ENCODE data around the gene CPD.
"Not testable (repeated sequence)": the region's sequence is repeated elsewhere in the genome, so short reads cannot be mapped to it uniquely, and the experiment has no call there.

The CPD gene

DNA sequence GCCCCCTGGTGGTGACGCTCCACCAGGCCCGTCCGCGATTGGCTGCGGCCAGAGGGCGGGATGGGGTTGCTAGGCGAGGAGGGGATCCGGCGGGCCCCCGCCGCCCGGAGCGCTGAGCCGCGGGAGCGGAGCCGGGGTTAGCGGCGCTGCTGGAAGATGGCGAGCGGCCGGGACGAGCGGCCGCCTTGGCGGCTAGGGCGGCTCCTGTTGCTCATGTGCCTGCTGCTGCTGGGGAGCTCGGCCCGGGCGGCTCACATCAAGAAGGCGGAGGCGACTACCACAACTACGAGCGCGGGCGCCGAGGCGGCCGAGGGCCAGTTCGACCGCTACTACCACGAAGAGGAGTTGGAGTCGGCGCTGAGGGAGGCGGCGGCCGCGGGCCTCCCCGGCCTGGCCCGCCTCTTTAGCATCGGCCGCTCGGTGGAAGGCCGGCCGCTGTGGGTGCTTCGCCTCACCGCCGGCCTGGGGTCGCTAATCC lies at the start of gene CPD:
Gene CPD (plus strand): TSS at position 103 of the 478 bp plus-strand sequence. CDS start 54 bp downstream, at position 157.
- peak; percentile 98 for DNase-seq

DNA sequence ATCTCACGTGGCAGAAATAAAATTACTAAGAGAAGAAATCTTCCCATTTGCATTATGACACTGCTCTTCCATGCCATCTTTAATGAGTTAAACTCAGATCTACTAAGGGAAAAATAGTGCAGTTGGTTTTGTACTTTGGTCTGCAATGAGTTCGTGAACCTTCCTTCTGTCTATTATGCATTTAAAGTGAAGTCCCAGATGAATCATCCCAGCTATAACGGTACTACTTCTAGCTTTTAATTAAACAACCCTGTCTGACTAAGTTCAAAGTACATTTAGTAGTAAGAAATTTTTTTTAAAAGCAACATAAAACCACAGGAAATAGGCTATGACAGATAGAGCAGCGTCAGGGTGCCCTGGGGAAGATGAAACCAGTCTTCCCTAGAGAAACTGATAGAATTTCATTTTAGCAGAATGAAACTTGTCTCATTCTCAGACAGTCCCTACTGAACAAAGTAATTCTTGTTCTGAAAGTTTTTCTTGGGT lies 46.6 kb upstream of the CPD start:
- peak; percentile 60 for DNase-seq

DNA sequence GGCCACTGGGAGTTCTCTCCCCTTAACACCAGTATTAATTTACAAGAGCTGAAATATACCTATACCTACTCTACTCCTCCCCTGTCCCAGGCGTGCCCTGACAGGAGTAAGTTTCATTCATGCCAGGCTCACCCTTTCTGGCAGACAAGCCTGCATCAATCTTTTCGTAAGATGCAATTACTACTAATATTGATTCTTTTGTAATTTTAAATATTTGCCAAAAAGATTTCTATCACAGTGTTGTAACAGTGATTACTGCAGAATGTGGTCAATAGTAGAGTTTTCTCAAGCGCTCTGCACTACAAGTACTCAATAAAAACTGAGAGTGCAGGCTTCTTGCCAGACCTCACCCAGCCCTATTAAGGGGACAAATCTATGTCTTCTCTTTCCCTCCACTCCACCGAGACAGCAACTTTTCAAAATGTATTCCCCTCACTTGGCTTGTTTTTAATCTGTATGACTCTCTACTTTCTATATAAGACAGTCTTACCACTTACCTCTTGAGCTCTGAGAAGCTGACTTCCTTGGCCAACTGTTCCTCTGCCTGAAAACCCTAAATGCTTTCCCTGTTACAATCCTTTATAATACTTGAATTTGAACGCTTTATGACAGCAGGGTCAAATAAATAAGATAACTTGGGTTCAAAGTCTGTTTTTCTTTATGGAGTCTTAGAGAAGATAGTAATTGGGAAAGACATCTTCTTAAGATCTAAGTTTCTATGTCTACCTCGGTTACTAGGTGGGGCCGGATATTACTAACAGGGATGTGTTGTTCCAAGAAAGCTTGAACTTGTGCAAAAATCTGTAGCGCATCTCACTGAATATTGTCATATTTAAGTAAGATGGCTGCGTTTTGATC lies 45.0 kb upstream of the CPD start, which contains the start of gene TMIGD1:
Gene TMIGD1 (minus strand): TSS at position 555 of the 858 bp plus-strand sequence. CDS start 1,924 bp downstream, outside the sequence.
- no peak for DNase-seq

DNA sequence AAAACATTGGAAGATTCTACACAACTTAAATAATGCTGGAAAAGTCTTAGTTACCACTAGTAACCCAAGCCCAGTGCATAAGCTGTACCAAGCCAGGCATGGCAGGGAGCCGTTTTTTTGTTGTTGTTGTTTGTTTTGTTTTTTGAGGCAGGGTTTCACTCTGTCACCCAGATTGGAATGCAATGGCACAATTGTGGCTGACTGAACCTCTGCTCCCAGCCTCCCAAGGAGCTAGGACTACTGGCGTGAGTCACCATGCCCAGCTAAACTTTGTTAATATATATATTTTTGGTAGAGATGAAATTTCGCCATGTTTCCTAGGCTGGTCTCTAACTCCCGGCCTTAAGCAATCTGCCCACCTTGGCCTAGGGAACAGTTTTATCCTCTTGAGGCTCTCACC lies 44.3 kb upstream of the CPD start:
- DNase-seq: no peak

DNA sequence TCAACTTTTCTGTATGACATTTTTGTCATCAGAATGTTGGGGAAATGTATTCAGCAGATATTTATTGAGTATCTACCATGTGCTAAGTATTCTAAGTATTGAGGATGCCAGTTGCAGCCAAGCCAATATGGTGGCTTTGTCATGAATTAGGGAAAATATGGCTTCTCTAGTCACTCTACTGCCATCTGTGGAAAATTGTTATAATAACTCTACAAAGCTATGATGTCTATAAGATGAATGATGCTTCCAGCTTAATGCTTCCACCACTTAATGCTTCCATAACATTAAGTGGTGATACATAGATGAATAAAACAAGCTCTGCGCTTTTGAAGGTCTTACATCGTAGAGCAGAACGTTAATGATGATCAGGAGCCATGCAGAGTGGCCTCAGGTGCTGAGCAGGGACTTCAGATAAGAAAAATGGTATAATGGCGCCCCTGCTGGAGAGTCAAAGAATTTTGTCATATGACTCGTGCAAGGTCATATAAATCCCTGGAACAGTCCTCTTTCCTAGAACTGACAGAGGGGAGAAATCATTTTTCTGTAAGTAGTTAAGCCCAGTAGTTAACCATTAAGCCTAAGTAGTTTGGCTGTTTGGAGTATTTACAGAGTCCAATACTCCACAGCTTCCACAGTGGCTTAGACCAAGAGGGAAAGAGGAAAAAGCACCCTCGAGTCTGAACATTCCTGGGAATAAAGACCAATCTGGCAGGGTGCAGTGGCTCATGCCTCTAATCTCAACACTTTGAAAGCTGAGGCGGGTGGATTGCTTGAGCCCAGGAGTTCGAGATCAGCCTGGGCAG lies 42.2 kb upstream of the CPD start:
- peak; percentile 58 for DNase-seq

DNA sequence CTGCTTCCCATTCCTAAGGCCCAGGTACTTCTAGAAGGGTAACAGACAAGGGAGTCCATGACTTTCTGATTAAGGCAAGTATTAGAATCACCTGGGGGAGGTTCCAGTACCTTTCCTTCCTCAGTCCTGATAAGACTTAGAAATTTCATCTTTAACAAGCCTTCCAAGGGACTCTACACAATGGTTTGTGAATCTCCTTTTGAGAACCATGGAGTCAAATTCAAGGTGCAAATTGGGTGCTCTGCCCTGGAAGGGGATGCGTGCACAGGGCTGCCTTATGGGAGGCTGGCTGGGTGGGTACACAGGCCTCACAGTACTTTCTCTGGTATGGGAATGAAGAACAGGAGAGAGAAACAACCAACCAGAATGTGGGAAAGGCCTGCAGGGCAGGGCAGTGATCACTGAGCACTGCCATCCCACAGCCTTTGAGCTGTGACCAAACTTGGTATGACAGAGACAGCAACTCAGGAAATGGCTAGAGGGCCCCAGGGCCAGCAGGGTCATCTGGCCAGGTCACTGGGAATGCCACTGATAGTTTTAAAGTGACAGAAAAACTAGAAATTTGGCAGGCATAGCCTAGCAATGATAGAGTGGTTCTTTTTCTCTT lies 41.2 kb upstream of the CPD start:
- no peak for DNase-seq

GRCh38 chr17:30339086-30339485 lies 39.6 kb upstream of the CPD start:
- DNase-seq: no peak

DNA sequence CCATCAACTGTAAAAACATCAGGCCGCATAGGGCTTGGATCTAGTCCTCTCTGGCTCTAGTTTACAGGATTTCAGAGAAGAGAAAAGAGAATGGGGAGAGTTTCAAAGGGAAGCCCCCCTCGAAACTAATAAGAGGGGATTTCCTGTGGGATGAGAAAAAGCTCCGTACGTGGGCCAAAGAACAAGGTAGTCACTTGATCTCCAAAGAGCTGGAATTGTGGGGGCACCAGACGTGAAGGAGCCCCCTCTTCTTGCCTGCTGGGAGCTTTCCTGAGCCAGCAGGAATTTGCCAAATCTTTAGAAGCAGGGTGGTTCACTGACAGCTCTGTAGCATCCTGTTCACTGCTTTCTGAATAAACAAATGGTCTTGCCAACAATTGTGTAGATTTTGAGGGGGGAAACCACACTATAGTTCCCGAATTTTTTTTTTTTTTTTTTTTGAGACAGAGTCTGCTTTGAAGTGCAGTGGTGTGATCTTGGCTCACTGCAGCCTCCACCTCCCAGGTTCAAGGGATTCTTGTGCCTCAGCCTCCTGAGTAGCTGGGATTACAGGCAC lies 37.8 kb upstream of the CPD start:
- no peak for DNase-seq

DNA sequence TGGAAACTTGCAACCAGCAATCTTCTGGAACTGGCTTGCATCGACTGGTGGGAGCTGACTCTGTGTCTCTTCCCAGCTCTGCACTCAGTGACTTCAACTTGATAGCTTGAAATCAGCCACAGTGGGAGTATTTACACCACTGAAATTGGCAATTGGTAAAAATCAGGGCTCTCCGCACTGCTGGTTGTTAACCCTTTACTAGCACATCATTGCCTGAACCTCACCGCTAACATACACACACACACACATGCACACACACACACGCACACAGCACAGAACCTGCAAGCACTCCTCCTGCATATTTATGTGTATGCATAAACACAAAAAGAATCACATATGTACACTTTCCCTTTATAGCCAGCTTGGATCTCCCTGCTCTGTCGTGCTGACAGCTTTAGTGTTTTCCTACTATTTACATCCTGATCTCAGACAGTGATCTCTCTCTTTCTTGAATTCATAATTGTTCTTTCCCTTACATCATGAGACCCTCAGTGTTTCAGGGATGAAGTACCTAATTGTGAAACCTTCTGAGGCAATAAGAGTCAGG lies 37.0 kb upstream of the CPD start:
- no peak for DNase-seq

DNA sequence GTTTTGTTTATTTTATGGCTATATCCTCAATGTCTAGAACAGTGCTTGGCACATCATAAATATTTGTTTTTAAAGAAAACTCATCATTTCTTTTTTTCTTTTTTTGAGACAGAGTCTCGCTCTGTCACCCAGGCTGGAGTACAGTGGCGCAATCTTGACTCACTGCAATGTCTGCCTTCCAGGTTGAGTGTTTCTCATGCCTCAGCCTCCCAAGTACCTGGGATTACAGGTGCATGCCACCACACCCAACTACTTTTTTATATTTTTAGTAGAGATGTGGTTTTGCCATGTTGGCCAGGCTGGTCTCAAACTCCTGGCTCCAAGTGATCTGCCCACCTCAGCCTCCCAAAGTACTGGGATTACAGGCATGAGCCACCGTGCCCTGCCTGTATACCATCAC lies 35.5 kb upstream of the CPD start:
- not testable (repeated sequence) for DNase-seq

- DNase-seq: no peak
Measured at GRCh38 chr17:30343796-30344195, 34.9 kb upstream of the CPD start.

DNA sequence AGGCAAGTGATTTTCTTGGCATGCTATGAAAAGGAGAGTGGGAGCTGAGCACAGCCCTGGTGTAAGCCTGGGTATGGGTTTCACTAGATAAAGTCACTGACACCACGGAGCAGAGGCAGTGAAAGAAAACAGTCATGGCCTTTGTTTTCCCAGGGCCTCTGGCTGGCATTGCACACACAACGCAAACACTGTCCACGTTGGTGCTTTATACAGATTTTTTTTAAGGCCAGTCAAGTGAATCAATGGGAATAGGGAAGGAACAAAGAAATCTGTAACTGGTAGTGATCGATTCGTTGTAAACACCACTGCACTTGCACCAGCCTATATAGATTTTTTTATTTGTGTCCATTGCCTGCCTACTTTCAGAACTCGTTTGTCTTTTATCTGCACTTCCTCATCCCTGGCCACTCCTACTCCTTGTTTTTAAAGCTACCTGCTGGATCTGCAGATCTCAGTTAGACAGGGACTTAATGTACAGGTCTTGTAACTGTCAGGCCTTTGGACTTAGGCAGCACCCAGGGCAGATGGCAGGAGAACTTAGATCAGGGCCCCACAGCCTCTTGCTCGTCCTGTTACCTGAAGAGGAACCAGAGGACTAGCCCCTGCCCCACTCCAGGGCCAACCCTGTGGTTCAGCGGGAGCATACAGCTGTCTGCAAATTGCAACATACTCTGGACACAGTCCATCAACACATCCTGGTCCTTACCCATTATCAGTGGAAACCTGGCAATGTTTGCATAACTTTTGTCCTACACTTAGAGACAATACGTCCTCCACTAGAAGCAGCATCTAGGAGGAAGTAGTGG lies 34.2 kb upstream of the CPD start:
- DNase-seq: no peak

GRCh38 chr17:30345089-30345433 lies 33.7 kb upstream of the CPD start:
- no peak for DNase-seq

DNA sequence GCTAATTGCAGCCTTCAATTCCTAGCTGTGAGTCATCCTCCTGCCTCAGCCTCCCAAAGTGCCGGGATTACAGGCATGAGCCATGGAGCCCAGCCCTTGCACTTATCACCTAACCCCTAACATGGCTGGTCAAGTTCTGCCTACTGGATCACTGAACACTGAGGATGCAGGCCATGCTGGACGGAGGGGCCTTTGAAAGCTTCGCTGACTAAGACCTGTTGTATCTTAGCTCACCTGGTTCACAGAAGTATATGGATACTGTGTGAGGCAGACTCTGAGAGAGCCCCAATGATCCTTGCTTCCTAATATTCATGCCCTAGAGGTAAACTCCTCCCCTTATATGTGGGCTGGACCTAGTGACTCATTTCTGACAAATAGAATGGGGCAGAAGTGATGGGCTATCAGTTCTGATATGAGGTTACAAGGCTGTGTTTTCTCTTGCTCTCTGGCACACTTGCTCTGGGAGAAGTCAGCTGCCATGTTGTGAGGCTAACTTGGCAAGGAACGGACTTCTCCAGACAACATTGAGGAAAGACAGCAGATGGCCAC lies 33.1 kb upstream of the CPD start:
- no peak for DNase-seq

- no peak for DNase-seq
Measured at GRCh38 chr17:30346221-30346795, 32.4 kb upstream of the CPD start.

- DNase-seq: no peak
Measured at GRCh38 chr17:30347488-30347887, 31.2 kb upstream of the CPD start.

- DNase-seq: no peak
Measured at GRCh38 chr17:30349252-30349651, 29.5 kb upstream of the CPD start.

DNA sequence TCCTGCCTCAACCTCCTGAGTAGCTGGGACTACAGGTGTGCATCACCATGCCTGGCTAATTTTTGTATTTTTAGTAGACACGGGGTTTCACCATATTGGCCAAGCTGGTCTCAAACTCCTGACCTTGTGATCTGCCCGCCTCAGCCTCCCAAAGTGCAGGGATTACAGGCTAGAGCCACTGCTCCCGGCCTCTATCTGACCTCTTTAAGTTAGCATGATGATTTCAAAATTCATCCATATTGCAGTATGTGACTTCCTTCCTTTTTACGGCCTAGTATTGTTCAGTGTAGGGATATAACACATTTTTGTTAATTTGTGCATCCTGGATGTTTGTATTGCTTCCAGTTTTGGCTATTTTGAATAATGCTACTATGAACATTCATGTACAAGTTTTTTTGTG lies 27.5 kb upstream of the CPD start:
- DNase-seq: not testable (repeated sequence)

DNA sequence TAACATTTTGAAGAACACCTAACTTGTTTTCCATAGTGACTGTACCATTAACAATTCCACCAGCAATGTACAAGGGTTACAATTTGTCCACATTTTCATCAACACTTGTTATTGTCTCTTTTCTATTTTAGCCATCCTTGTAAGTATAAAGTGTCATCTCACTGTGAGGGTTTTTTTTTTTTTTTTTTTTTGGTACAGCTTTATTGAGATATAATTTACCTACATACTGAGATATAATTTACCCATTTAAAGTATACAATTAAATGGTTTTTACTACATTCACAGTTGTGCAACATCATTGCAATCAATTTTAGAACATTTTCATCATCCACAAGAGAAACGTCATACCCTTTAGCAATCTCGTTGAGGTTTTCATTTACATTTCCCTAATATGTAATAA lies 27.0 kb upstream of the CPD start:
- DNase-seq: no peak

DNA sequence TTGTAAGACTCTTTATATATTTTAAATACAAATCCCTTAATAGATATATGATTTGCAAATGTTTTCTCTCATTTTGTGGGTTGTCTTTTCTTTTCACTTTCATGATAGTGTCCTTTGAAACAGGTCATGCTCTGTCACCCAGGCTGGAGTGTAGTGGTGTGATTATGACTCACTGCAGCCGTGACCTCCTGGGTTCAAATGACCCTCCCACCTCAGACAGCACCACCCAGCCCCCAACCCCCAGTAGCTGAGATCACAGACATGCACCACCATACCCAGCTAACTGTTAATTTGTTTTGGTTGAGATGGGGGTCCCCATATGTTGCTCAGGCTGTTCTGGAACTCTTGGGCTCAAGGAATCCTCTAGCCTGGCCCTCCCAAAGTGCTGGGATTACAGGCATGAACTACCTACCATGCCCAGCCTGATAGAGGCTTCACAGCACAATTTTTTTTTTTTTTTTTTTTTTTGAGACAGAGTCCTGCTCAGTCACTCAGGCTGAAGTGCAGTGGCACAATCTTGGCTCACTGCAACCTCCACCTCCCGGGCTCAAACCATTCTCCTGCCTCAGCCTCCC lies 26.4 kb upstream of the CPD start:
- no peak for DNase-seq

DNA sequence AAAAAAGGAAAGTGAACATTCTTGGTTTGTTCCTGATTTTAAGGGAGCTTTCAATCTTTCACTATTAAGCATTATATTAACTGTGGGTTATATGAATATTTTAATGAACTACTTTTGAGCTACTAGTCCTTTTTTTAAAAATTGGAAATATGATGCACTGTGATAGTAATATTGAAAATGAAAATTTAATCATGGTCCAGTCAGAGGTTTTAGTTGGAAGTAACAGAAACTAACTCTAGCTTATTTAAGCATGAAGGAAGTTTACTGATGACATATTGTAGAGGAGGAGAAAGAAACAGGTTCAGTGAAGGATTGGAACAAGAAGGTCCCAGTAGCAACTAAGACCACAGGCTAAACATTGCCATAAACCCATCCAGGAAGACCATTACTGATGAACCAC lies 24.0 kb upstream of the CPD start:
- DNase-seq: no peak

Data from activated naive CD4-positive, alpha-beta T cell treated with Interleukin-2 at 50 U/mL for 16 hours (primary cell).